Fibroblast of lung (primary cell): ENCODE results near the gene PCDH9. TPM values are rescaled to one million over a fixed set of nuclear protein-coding genes. Genes with fewer than 3 reads are reported as not detected.

Experiments
- DNase-seq, 2 donors: peaks; one replicate each; pipeline versions ENCODE4 v3.0.0 to v3.0.0-alpha.2; 2010; ENCODE audit warnings: low read depth in 2 of 2
- H2AFZ ChIP-seq: 2 replicates; pipeline ENCODE4 v1.5.1; 2012; ENCODE audit warnings: low read length, control low read depth, inconsistent platforms
- H3K27ac ChIP-seq: 2 replicates; pipeline ENCODE4 v1.5.1; 2011; ENCODE audit warnings: low read length, control low read depth; ENCODE audit not compliant: insufficient read depth
- H3K27me3 ChIP-seq: 2 replicates; pipeline ENCODE4 v1.5.1; 2011; ENCODE audit warnings: mild to moderate bottlenecking, low read length; ENCODE audit not compliant: control insufficient read depth, insufficient read depth
- H3K36me3 ChIP-seq: 2 replicates; pipeline ENCODE4 v1.5.1; 2011; ENCODE audit warnings: low read length; ENCODE audit not compliant: control insufficient read depth, insufficient read depth
- H3K4me1 ChIP-seq: 2 replicates; pipeline ENCODE4 v1.5.1; 2011; ENCODE audit warnings: low read length; ENCODE audit not compliant: control insufficient read depth, insufficient read depth; ENCODE audit errors: extremely low read depth
- H3K4me2 ChIP-seq: 2 replicates; pipeline ENCODE4 v1.5.1; 2011; ENCODE audit warnings: low read length, control low read depth; ENCODE audit not compliant: insufficient read depth; ENCODE audit errors: extremely low read depth
- H3K4me3 ChIP-seq, 4 experiments: fragments of 200-600 bp in 1 of 4; sonication (generic) in 1 of 4; replicated peaks in 1 of 4; 2 replicates each; pipeline ENCODE4 v1.5.1; 2011 to 2016; ENCODE audit warnings: low read length in 4 of 4, low read depth in 3 of 4, mild to moderate bottlenecking in 3 of 4, control low read depth in 2 of 4, inconsistent platforms in 1 of 4, mixed read lengths in 1 of 4; ENCODE audit not compliant: insufficient read depth in 1 of 4; ENCODE audit errors: control extremely low read depth in 1 of 4
- H3K79me2 ChIP-seq: 2 replicates; pipeline ENCODE4 v1.5.1; 2012; ENCODE audit warnings: mild to moderate bottlenecking, low read length, inconsistent platforms; ENCODE audit not compliant: control insufficient read depth, insufficient read depth
- H3K9ac ChIP-seq: 2 replicates; pipeline ENCODE4 v1.5.1; 2011; ENCODE audit warnings: mild to moderate bottlenecking, low read length, control low read depth; ENCODE audit not compliant: insufficient read depth
- H3K9me3 ChIP-seq: 2 replicates; pipeline ENCODE4 v1.5.1; 2012; ENCODE audit warnings: low read depth, low read length; ENCODE audit not compliant: control insufficient read depth, insufficient read depth
- H4K20me1 ChIP-seq: 2 replicates; pipeline ENCODE4 v1.5.1; 2011; ENCODE audit warnings: low read length; ENCODE audit not compliant: control insufficient read depth, insufficient read depth; ENCODE audit errors: extremely low read depth
- CTCF ChIP-seq, 2 donors: IDR thresholded peaks in 1 of 2; conservative IDR thresholded peaks in 1 of 2; 1 replicate in 1 of 2; 2 replicates in 1 of 2; pipeline ENCODE4 v1.5.1; 2011 to 2012; ENCODE audit warnings: low read length in 2 of 2, control low read depth in 1 of 2, inconsistent platforms in 1 of 2, low read depth in 1 of 2, mild to moderate bottlenecking in 1 of 2
- EZH2 ChIP-seq: IDR thresholded peaks from 2 replicates; pipeline ENCODE4 v1.5.1; 2012; ENCODE audit warnings: low read length, control low read depth, mild to moderate bottlenecking; ENCODE audit errors: missing control alignments
- polyA plus RNA-seq, 2 donors: library from polyadenylated mRNA; depleted of rRNA in 1 of 2; stranded (reverse) in 1 of 2; unstranded in 1 of 2; fragments of >200 nt; gene quantifications; 2 replicates each; pipeline ENCODE4 v1.2.1, GENCODE V29; 2011 to 2012; ENCODE audit warnings: missing spikeins in 1 of 2
- total RNA-seq: library from RNA; depleted of rRNA; stranded (reverse); fragments of >200 nt; gene quantifications from 2 replicates; pipeline ENCODE4 v1.2.1, GENCODE V29; 2014

PCDH9 gene
- total and polyA plus RNA-seq, 2 donors (not counting 1 experiment from before 2014, with no cell fraction given), result 0.50 to 0.67 TPM

- Histone ChIP-seq H3K4me3 (no peak overlapping the region), H3K4me2 (no peak overlapping the region), H2AFZ (no peak overlapping the region), H3K36me3 (no peaks in the 10 kb centered on the region), H3K9ac (no peak overlapping the region), H3K9me3 (no peaks in the 10 kb centered on the region), H3K79me2 (no peaks in the 10 kb centered on the region), H4K20me1 (no peaks in the 10 kb centered on the region), H3K27ac (no peak overlapping the region), H3K27me3 (no peaks in the 10 kb centered on the region), H3K4me1 (no peaks in the 10 kb centered on the region)
- no peak for TF ChIP-seq EZH2
- TF ChIP-seq CTCF (conservative IDR thresholded peaks at IDR 0.05 in 1 of 2, IDR thresholded peaks at IDR 0.05 in 1 of 2; ENCODE audit: low read depth in 1 of 2, low read length in 2 of 2), result no peak
- no peak for DNase-seq
Observed at GRCh38 chr13:67200605-67201004, 29.5 kb downstream of the PCDH9 start.

GRCh38 chr13:67200183-67200582 is 30.0 kb downstream of the PCDH9 start:
- DNase-seq, result no peak
- H2AFZ ChIP-seq, result no peak overlapping the region
- H3K27ac ChIP-seq, result no peak overlapping the region
- TF ChIP-seq CTCF (conservative IDR thresholded peaks at IDR 0.05 in 1 of 2, IDR thresholded peaks at IDR 0.05 in 1 of 2; ENCODE audit: low read depth in 1 of 2, low read length in 2 of 2) (no peak), EZH2 (no peak)
- no peaks in the 10 kb centered on the region for H3K79me2 ChIP-seq
- no peak overlapping the region for H3K4me3 ChIP-seq
- no peak overlapping the region for H3K4me2 ChIP-seq
- no peaks in the 10 kb centered on the region for H3K9me3 ChIP-seq
- H4K20me1 ChIP-seq, result no peaks in the 10 kb centered on the region
- H3K9ac ChIP-seq, result no peak overlapping the region
- no peaks in the 10 kb centered on the region for H3K27me3 ChIP-seq
- H3K4me1 ChIP-seq, result no peaks in the 10 kb centered on the region
- H3K36me3 ChIP-seq, result no peaks in the 10 kb centered on the region

GRCh38 chr13:67197704-67198103 is 32.4 kb downstream of the PCDH9 start:
- Histone ChIP-seq H3K4me2 (no peak overlapping the region), H4K20me1 (no peaks in the 10 kb centered on the region), H3K27ac (no peak overlapping the region), H3K4me1 (no peaks in the 10 kb centered on the region), H3K27me3 (no peaks in the 10 kb centered on the region), H3K9ac (no peak overlapping the region), H3K79me2 (no peaks in the 10 kb centered on the region), H3K4me3 (no peak overlapping the region), H3K9me3 (no peaks in the 10 kb centered on the region), H2AFZ (no peak overlapping the region), H3K36me3 (no peaks in the 10 kb centered on the region)
- no peak for DNase-seq
- TF ChIP-seq EZH2 (no peak), CTCF (conservative IDR thresholded peaks at IDR 0.05 in 1 of 2, IDR thresholded peaks at IDR 0.05 in 1 of 2; ENCODE audit: low read depth in 1 of 2, low read length in 2 of 2) (no peak)
